Lung (tissue), 12 donors: ENCODE data around the gene TENM4. TPM values are rescaled to one million over a fixed set of nuclear protein-coding genes. Genes with fewer than 3 reads are reported as not detected.

Source experiments
- ATAC-seq: fragments of 200-7000 bp; cut with Tn5 transposase; one replicate; pipeline ENCODE4 v1.9.1; 2020; ENCODE audit warnings: moderate number of reproducible peaks; ENCODE audit not compliant: insufficient read depth, low FRiP score
- DNase-seq, 3 donors: peaks; one replicate each; pipeline ENCODE4 v3.0.0-alpha.2; 2013 to 2017
- H3K27ac ChIP-seq, 2 donors: one replicate each; pipeline ENCODE4 v1.5.1; 2013; ENCODE audit warnings: mild to moderate bottlenecking in 2 of 2, moderate library complexity in 2 of 2, control low read depth in 1 of 2, inconsistent platforms in 1 of 2, low read depth in 1 of 2, low read length in 1 of 2
- H3K27me3 ChIP-seq, 3 donors: one replicate each; pipeline ENCODE4 v1.5.1; 2013; ENCODE audit warnings: low read length in 2 of 3; ENCODE audit not compliant: control insufficient read depth in 3 of 3, insufficient read depth in 3 of 3
- H3K36me3 ChIP-seq, 4 donors: one replicate each; pipeline ENCODE4 v1.5.1; 2013; ENCODE audit warnings: low read length in 4 of 4, mild to moderate bottlenecking in 1 of 4, moderate library complexity in 1 of 4; ENCODE audit not compliant: control insufficient read depth in 4 of 4, insufficient read depth in 4 of 4
- H3K4me1 ChIP-seq, 5 donors: one replicate each; pipeline ENCODE4 v1.5.1; 2013; ENCODE audit warnings: low read length in 5 of 5, mild to moderate bottlenecking in 2 of 5, moderate library complexity in 1 of 5; ENCODE audit not compliant: control insufficient read depth in 5 of 5, insufficient read depth in 5 of 5
- H3K4me3 ChIP-seq: one replicate; pipeline ENCODE4 v1.5.1; 2013; ENCODE audit warnings: mild to moderate bottlenecking, control low read depth, moderate library complexity
- H3K9ac ChIP-seq, 2 donors: one replicate each; pipeline ENCODE4 v1.5.1; 2013; ENCODE audit warnings: low read length in 2 of 2, control low read depth in 1 of 2; ENCODE audit not compliant: insufficient read depth in 1 of 2
- H3K9me3 ChIP-seq, 4 donors: one replicate each; pipeline ENCODE4 v1.5.1; 2013; ENCODE audit warnings: low read length in 3 of 4, mild to moderate bottlenecking in 1 of 4, moderate library complexity in 1 of 4; ENCODE audit not compliant: control insufficient read depth in 4 of 4, insufficient read depth in 3 of 4
- WGBS, 2 donors: extraction: QIAGEN DNeasy Blood & Tissue Kit; methylation state at CpG; one replicate each; pipeline ENCODE4 v1.1.7; 2013; 5-methylcytosine and 5-hydroxymethylcytosine counted together
- polyA plus RNA-seq, 2 donors: library from polyadenylated mRNA; stranded (reverse); fragments of 200-250 nt; gene quantifications; one replicate each; pipeline ENCODE4 v1.2.1, GENCODE V29; 2013
- total RNA-seq, 2 donors: library from RNA; depleted of rRNA in 1 of 2; stranded (reverse); fragments of >200 nt in 1 of 2; gene quantifications; one replicate each; pipeline ENCODE4 v1.2.1, GENCODE V29; 2014 to 2021
- TF ChIP-seq, protein P1 (sequence below): IDR thresholded peaks from 2 replicates; pipeline ENCODE4 v1.5.1; 2012; ENCODE audit warnings: mild to moderate bottlenecking; ENCODE audit errors: control extremely low read depth, extremely low read depth
- donor health status: control.
- donor health status: control.
- donor health status: Bipolar disorder and iron deficiency.
- donor health status: healthy.
- donor health status: DM: yes; HTN: yes; CAD: no.

Gene TENM4
- total and polyA plus RNA-seq, 4 donors, result 0.28 to 16.4 (median 3.2) TPM

DNA sequence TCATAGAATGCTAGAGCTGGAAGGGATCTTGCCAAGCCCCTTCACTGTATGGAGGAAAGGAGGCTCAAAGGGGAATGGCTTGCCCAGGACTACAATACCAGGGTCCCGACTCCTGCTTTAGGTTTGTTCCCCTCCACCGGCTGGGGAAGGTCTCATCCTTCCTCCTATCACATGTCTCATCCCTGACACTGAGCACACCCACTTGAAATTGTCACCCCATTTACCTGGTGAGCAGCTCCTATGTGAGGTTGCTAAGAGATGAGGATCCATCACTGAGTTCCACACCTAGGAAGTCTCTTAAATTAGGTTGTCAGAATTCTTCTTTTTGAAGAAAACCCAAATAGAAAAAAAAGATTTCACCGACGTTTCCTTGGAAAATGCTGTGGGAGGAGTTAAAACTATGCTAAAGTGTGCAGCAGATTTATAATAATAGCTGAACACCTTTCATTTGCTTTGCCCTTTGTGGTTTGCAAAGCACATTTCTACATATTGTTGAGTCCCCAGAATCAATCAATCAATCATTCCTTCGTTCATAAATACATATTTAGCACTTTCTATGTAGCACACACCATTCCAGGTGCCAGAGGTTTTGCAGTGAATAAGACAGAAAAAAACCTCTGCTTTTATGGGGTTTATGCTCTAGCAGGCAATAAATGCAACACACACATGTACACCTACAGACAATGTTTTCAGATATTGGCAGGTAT lies 91.7 kb downstream of the TENM4 start:
- no peak overlapping the region for H3K27ac ChIP-seq
- no peaks in the 10 kb centered on the region for H3K36me3 ChIP-seq
- peaks cover 0 to 6% (median 0%) of the 10 kb centered on the region in 5 donors for H3K4me1 ChIP-seq
- H3K27me3 ChIP-seq, result no peaks in the 10 kb centered on the region
- TF ChIP-seq, protein P1, sequence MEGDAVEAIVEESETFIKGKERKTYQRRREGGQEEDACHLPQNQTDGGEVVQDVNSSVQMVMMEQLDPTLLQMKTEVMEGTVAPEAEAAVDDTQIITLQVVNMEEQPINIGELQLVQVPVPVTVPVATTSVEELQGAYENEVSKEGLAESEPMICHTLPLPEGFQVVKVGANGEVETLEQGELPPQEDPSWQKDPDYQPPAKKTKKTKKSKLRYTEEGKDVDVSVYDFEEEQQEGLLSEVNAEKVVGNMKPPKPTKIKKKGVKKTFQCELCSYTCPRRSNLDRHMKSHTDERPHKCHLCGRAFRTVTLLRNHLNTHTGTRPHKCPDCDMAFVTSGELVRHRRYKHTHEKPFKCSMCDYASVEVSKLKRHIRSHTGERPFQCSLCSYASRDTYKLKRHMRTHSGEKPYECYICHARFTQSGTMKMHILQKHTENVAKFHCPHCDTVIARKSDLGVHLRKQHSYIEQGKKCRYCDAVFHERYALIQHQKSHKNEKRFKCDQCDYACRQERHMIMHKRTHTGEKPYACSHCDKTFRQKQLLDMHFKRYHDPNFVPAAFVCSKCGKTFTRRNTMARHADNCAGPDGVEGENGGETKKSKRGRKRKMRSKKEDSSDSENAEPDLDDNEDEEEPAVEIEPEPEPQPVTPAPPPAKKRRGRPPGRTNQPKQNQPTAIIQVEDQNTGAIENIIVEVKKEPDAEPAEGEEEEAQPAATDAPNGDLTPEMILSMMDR, result no peak
- ATAC-seq (no peak), DNase-seq (no peak)
- no peak overlapping the region for H3K4me3 ChIP-seq
- H3K9ac ChIP-seq, result no peak overlapping the region
- 72 to 76% methylated on average over 5 of the region's 5 CpGs for WGBS, 2 donors
- H3K9me3 ChIP-seq, result peaks cover 0 to 2% (median 0%) of the 10 kb centered on the region in 4 donors

DNA sequence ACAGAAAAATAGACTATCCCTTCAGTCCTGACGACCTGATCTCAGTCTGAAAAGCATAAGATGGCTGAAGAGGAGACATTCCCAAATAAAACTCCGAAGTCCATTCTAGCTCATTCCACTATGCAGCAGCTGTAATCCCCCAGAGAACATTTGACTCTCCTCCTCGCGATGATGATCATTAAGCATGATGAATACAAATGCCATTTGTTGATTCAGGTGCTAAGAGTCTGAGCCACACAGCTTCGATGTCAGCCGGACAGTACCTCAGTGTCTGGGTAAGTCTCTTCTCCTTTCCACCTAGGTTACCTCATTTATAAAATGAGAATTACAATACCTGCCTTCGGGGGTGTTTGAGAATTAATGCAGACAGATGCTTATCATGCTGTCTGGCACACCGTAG lies 94.8 kb downstream of the TENM4 start:
- H3K9ac ChIP-seq, result no peak overlapping the region
- TF ChIP-seq, protein P1, result no peak
- no peaks in the 10 kb centered on the region for H3K4me1 ChIP-seq
- DNase-seq (no peak), ATAC-seq (no peak)
- H3K4me3 ChIP-seq, result no peak overlapping the region
- no peak overlapping the region for H3K27ac ChIP-seq
- H3K36me3 ChIP-seq, result no peaks in the 10 kb centered on the region
- H3K9me3 ChIP-seq, result peaks cover 0 to 2% (median 0%) of the 10 kb centered on the region in 4 donors
- H3K27me3 ChIP-seq, result no peaks in the 10 kb centered on the region
- WGBS, 2 donors, result 81 to 82% methylated on average over 8 of the region's 8 CpGs

DNA sequence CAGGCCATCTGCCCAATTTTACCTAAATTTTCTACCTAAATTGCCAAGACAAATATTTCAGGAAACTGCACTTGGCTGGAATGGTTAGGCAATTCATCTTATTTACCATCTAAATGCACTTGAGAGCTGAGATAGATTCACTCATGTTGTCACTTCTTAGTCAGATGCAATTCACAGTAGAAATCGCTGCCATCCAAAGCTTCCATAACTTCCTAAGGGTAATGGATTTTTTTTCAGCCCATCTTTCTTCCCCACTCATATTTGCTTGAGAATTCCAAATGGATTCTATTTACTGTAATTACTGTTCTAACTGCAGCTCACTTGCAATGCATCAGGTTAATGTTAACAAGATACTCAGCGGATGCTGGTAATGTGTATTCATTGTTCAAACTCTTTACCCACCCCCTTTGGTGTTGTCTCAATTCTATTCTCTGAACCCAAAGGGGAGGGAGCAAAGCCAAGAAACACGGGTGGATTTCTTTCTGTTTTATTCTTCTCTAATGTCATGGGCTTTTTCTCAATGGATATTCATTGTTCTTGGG lies 96.0 kb downstream of the TENM4 start:
- no peak for ATAC-seq
- no peaks in the 10 kb centered on the region for H3K4me1 ChIP-seq
- WGBS, 2 donors, result 67 to 75% methylated on average over 3 of the region's 3 CpGs
- no peaks in the 10 kb centered on the region for H3K36me3 ChIP-seq
- no peaks in the 10 kb centered on the region for H3K27me3 ChIP-seq
- peaks cover 0 to 2% (median 0%) of the 10 kb centered on the region in 4 donors for H3K9me3 ChIP-seq
- H3K27ac ChIP-seq, result no peak overlapping the region
- DNase-seq, result no peak
- no peak overlapping the region for H3K9ac ChIP-seq
- no peak overlapping the region for H3K4me3 ChIP-seq
- TF ChIP-seq, protein P1, result no peak
